Right cardiac atrium (tissue), 5 donors: ENCODE data around the gene PRPF40B. TPM values are rescaled to one million over a fixed set of nuclear protein-coding genes. Genes with fewer than 3 reads are reported as not detected.

Experiments used
- ATAC-seq, 2 donors: fragments of 200-7000 bp; cut with Tn5 transposase; one replicate each; pipeline versions ENCODE4 v1.8.0 to v1.9.1; 2020; ENCODE audit warnings: moderate library complexity in 2 of 2, mild to moderate bottlenecking in 1 of 2
- DNase-seq, 3 donors: peaks; one replicate each; pipeline ENCODE4 v3.0.0-alpha.2; 2020
- H3K27ac ChIP-seq: one replicate; pipeline ENCODE4 v1.5.1; 2013; ENCODE audit warnings: mild to moderate bottlenecking, low read length, control low read depth, moderate library complexity
- H3K27me3 ChIP-seq: one replicate; pipeline ENCODE4 v1.6.1; 2013; ENCODE audit not compliant: control insufficient read depth, insufficient read depth
- H3K4me1 ChIP-seq: one replicate; pipeline ENCODE4 v1.6.1; 2013; ENCODE audit warnings: low read length; ENCODE audit not compliant: control insufficient read depth, insufficient read depth
- H3K4me3 ChIP-seq: one replicate; pipeline ENCODE4 v1.5.1; 2013; ENCODE audit warnings: low read length, control low read depth
- H3K9me3 ChIP-seq: one replicate; pipeline ENCODE4 v1.6.1; 2013; ENCODE audit warnings: low read length; ENCODE audit not compliant: control insufficient read depth
- WGBS: extraction: QIAGEN DNeasy Blood & Tissue Kit; methylation state at CpG from one replicate; pipeline ENCODE4 v1.1.7; 2013; 5-methylcytosine and 5-hydroxymethylcytosine counted together
- intact Hi-C, 4 donors: fragments of 100-400 bp; cut with DNase I; formaldehyde crosslinking; loops; one replicate each; pipeline versions ENCODE4 v1.11.0 to v1.14.0; 2022 to 2023
- polyA plus RNA-seq: library from polyadenylated mRNA; stranded (reverse); fragments of 200-250 nt; gene quantifications from one replicate; pipeline ENCODE4 v1.2.3, GENCODE V29; 2013
- total RNA-seq, 4 donors: library from RNA; stranded (reverse); fragmentation: NEBNext Ultra II Directional; extraction: Animal tissue kit (Norgen Biotek cat#: 25700); gene quantifications; one replicate each; pipeline ENCODE4 v1.2.1, GENCODE V29; 2021
- donor health status: healthy with polysubstance abuse.
- donor health status: DM: no; HTN: yes; CAD: no.
- donor health status: DM: no; HTN: no; CAD: no.
- donor health status: DM: no; HTN: yes; CAD: no; lungs with severe emphysema.
- donor health status: DM: yes; HTN: yes; CAD: no.

PRPF40B gene
- total and polyA plus RNA-seq, 5 donors = 15.9 to 26.7 (median 19.9) TPM

- DNase-seq = peak; percentile 50 to 70 (median 68)
- Histone ChIP-seq H3K9me3 (no peaks in the 10 kb centered on the region), H3K4me1 (peaks cover 3% of the 10 kb centered on the region), H3K4me3 (no peak overlapping the region), H3K27me3 (no peaks in the 10 kb centered on the region), H3K27ac (peak overlapping the region; percentile 34)
- WGBS = 20% methylated on average over 9 of the region's 9 CpGs
- peak; percentile 73 to 76 for ATAC-seq
- intact Hi-C loops = no loop called here
Observed at GRCh38 chr12:49636979-49637755, 13.8 kb downstream of the PRPF40B start.

GRCh38 chr12:49641748-49642369, 18.5 kb downstream of the PRPF40B start:
- DNase-seq (no peak), ATAC-seq (no peak)
- Histone ChIP-seq H3K4me1 (peaks cover 5% of the 10 kb centered on the region), H3K27ac (no peak overlapping the region), H3K27me3 (no peaks in the 10 kb centered on the region), H3K4me3 (no peak overlapping the region), H3K9me3 (no peaks in the 10 kb centered on the region)
- intact Hi-C loops = loop anchor here in 1 of 4 donors (2.0 kb wide), 1 partner anchor 65 kb away; the partner anchor contains the start of gene FMNL3
- 86% methylated on average over 17 of the region's 17 CpGs for WGBS

GRCh38 chr12:49642370-49642802, 19.0 kb downstream of the PRPF40B start:
- Histone ChIP-seq H3K27me3 (no peaks in the 10 kb centered on the region), H3K4me3 (no peak overlapping the region), H3K9me3 (no peaks in the 10 kb centered on the region), H3K27ac (no peak overlapping the region), H3K4me1 (peaks cover 2% of the 10 kb centered on the region)
- ATAC-seq (peak in 1 of 2 donors; percentile 2), DNase-seq (no peak)
- intact Hi-C loops = loop anchor here in 1 of 4 donors (2.0 kb wide), 1 partner anchor 64 kb away; the partner anchor contains the start of gene FMNL3
- 79% methylated on average over 11 of the region's 11 CpGs for WGBS

GRCh38 chr12:49643135-49643534, 19.8 kb downstream of the PRPF40B start:
- Histone ChIP-seq H3K27ac (no peak overlapping the region), H3K27me3 (no peaks in the 10 kb centered on the region), H3K9me3 (no peaks in the 10 kb centered on the region), H3K4me1 (peaks cover 3% of the 10 kb centered on the region), H3K4me3 (no peak overlapping the region)
- intact Hi-C loops = loop anchor here in 1 of 4 donors (2.0 kb wide), 1 partner anchor 64 kb away; the partner anchor contains the start of gene FMNL3
- 91% methylated on average over 7 of the region's 7 CpGs for WGBS
- DNase-seq = no peak
- ATAC-seq = no peak

- no peak overlapping the region for H3K4me3 ChIP-seq
- peak in 1 of 3 donors; percentile 46 for DNase-seq
- peaks cover 5% of the 10 kb centered on the region for H3K4me1 ChIP-seq
- no peak overlapping the region for H3K27ac ChIP-seq
- H3K9me3 ChIP-seq = no peaks in the 10 kb centered on the region
- peak in 1 of 2 donors; percentile 1 for ATAC-seq
- 72% methylated on average over 10 of the region's 10 CpGs for WGBS
- H3K27me3 ChIP-seq = no peaks in the 10 kb centered on the region
- intact Hi-C loops = loop anchor here in 3 of 4 donors (2.0 kb wide), 1 partner anchor 63 kb away; the partner anchor contains the start of gene FMNL3 (in 3 of the 3)
Observed at GRCh38 chr12:49643961-49644619, 20.7 kb downstream of the PRPF40B start.

GRCh38 chr12:49644620-49644994, 21.2 kb downstream of the PRPF40B start:
- peak; percentile 85 to 91 (median 91) for DNase-seq
- 5% methylated on average over 2 of the region's 2 CpGs for WGBS
- Histone ChIP-seq H3K27ac (no peak overlapping the region), H3K4me1 (peaks cover 5% of the 10 kb centered on the region), H3K9me3 (no peaks in the 10 kb centered on the region), H3K27me3 (no peaks in the 10 kb centered on the region), H3K4me3 (no peak overlapping the region)
- ATAC-seq = peak; percentile 67 to 73
- intact Hi-C loops = loop anchor here in 2 of 4 donors (2.0 kb wide), 1 partner anchor 62 kb away; the partner anchor contains the start of gene FMNL3 (in 2 of the 2)

- no peaks in the 10 kb centered on the region for H3K27me3 ChIP-seq
- no peak overlapping the region for H3K4me3 ChIP-seq
- ATAC-seq (no peak), DNase-seq (peak in 2 of 3 donors; percentile 28 to 67)
- H3K27ac ChIP-seq = no peak overlapping the region
- H3K9me3 ChIP-seq = no peaks in the 10 kb centered on the region
- intact Hi-C loops = loop anchor here in 3 of 4 donors (1.0 to 2.0 kb wide), 2 partner anchors 61 to 62 kb away; partner anchors contain the start of gene FMNL3 (in 3 of the 3)
- WGBS = 84% methylated on average over 6 of the region's 6 CpGs
- peaks cover 5% of the 10 kb centered on the region for H3K4me1 ChIP-seq
Observed at GRCh38 chr12:49645146-49646039, 22.0 kb downstream of the PRPF40B start.

GRCh38 chr12:49646331-49646830, 23.0 kb downstream of the PRPF40B start:
- H3K27me3 ChIP-seq = no peaks in the 10 kb centered on the region
- WGBS = 89% methylated on average over 7 of the region's 7 CpGs
- ATAC-seq = no peak
- DNase-seq = no peak
- intact Hi-C loops = loop anchor here in 1 of 4 donors (1.0 kb wide), 1 partner anchor 61 kb away; the partner anchor contains the start of gene FMNL3
- H3K4me3 ChIP-seq = no peak overlapping the region
- H3K4me1 ChIP-seq = peaks cover 5% of the 10 kb centered on the region
- H3K27ac ChIP-seq = no peak overlapping the region
- H3K9me3 ChIP-seq = no peaks in the 10 kb centered on the region

- WGBS = 61% methylated on average over 12 of the region's 12 CpGs
- Histone ChIP-seq H3K9me3 (no peaks in the 10 kb centered on the region), H3K27me3 (no peaks in the 10 kb centered on the region), H3K27ac (peak overlapping the region; percentile 10), H3K4me1 (peaks cover 5% of the 10 kb centered on the region), H3K4me3 (no peak overlapping the region)
- DNase-seq = peak in 2 of 3 donors; percentile 62 to 68
- intact Hi-C loops = loop anchor here in 1 of 4 donors (1.0 kb wide), 1 partner anchor 60 kb away; the partner anchor contains the start of gene FMNL3
- peak; percentile 28 to 79 for ATAC-seq
Observed at GRCh38 chr12:49646871-49647654, 23.7 kb downstream of the PRPF40B start.
